ENCODE results near the gene STXBP5.

STXBP5 gene

GRCh38 chr6:147211831-147212230 lies 7.6 kb downstream of the STXBP5 start:
- no peak overlapping the region for H3K27ac ChIP-seq
- no peak for TF ChIP-seq CTCF (conservative IDR thresholded peaks at IDR 0.05)
- TF ChIP-seq ZFX (IDR thresholded peaks at IDR 0.05): no peak

GRCh38 chr6:147212622-147213021 lies 8.4 kb downstream of the STXBP5 start:
- TF ChIP-seq ZFX (IDR thresholded peaks at IDR 0.05): no peak
- no peak for TF ChIP-seq CTCF (conservative IDR thresholded peaks at IDR 0.05)
- no peak overlapping the region for H3K27ac ChIP-seq

GRCh38 chr6:147213772-147214171 lies 9.6 kb downstream of the STXBP5 start:
- TF ChIP-seq CTCF (conservative IDR thresholded peaks at IDR 0.05) (no peak), ZFX (IDR thresholded peaks at IDR 0.05) (no peak)
- H3K27ac ChIP-seq: no peak overlapping the region

GRCh38 chr6:147214248-147215227 lies 10.3 kb downstream of the STXBP5 start:
- TF ChIP-seq ZFX (IDR thresholded peaks at IDR 0.05): no peak
- TF ChIP-seq CTCF (conservative IDR thresholded peaks at IDR 0.05): no peak
- no peak overlapping the region for H3K27ac ChIP-seq

GRCh38 chr6:147216915-147217314 lies 12.7 kb downstream of the STXBP5 start:
- TF ChIP-seq ZFX (IDR thresholded peaks at IDR 0.05): no peak
- no peak for TF ChIP-seq CTCF (conservative IDR thresholded peaks at IDR 0.05)
- no peak overlapping the region for H3K27ac ChIP-seq

GRCh38 chr6:147217840-147218404 lies 13.7 kb downstream of the STXBP5 start:
- TF ChIP-seq CTCF (conservative IDR thresholded peaks at IDR 0.05) (no peak), ZFX (IDR thresholded peaks at IDR 0.05) (no peak)
- no peak overlapping the region for H3K27ac ChIP-seq

GRCh38 chr6:147218797-147219196 lies 14.6 kb downstream of the STXBP5 start:
- no peak overlapping the region for H3K27ac ChIP-seq
- TF ChIP-seq CTCF (conservative IDR thresholded peaks at IDR 0.05): no peak
- TF ChIP-seq ZFX (IDR thresholded peaks at IDR 0.05): no peak
